Fibroblast of the aortic adventitia (primary cell): ENCODE results near the gene SPON1. TPM values are rescaled to one million over a fixed set of nuclear protein-coding genes. Genes with fewer than 3 reads are reported as not detected.

Experiments used
- DNase-seq: peaks from one replicate; pipeline ENCODE4 v3.0.0-alpha.2; 2010; ENCODE audit warnings: low read depth
- H3K4me3 ChIP-seq: 2 replicates; pipeline ENCODE4 v1.5.1; 2011; ENCODE audit warnings: low read depth, mild to moderate bottlenecking, control low read depth, low read length, moderate library complexity
- total RNA-seq: library from RNA; depleted of rRNA; stranded (reverse); fragments of >200 nt; gene quantifications from 2 replicates; pipeline ENCODE4 v1.2.3, GENCODE V29; 2012; ENCODE audit warnings: low replicate concordance
- TF ChIP-seq, protein P1 (sequence below): IDR thresholded peaks from 2 replicates; pipeline ENCODE4 v1.5.1; 2011; ENCODE audit warnings: mild to moderate bottlenecking, low read length, control low read depth, inconsistent platforms; ENCODE audit not compliant: insufficient read depth

The SPON1 gene
- total RNA-seq, 1 donor = 3.5 TPM

DNA sequence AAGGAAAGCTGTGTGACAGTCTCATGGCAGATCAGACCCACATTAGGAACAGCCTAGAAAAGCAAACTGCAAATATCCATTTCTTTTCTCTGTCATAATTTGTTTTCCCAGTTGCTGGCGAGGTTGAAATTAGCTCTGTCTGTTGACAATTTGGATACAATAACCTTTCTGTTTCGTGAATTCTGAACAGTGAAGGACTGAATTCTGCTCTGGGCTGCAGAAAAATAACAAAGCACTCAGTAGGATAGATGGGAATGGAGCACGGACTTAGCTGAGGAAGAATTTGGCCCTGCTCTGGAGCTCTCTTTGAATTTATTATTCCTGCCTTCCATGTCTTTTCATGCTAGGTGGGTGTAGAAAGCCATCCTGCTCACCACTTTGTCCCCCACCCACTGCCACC lies 256.2 kb downstream of the SPON1 start:
- TF ChIP-seq, protein P1, sequence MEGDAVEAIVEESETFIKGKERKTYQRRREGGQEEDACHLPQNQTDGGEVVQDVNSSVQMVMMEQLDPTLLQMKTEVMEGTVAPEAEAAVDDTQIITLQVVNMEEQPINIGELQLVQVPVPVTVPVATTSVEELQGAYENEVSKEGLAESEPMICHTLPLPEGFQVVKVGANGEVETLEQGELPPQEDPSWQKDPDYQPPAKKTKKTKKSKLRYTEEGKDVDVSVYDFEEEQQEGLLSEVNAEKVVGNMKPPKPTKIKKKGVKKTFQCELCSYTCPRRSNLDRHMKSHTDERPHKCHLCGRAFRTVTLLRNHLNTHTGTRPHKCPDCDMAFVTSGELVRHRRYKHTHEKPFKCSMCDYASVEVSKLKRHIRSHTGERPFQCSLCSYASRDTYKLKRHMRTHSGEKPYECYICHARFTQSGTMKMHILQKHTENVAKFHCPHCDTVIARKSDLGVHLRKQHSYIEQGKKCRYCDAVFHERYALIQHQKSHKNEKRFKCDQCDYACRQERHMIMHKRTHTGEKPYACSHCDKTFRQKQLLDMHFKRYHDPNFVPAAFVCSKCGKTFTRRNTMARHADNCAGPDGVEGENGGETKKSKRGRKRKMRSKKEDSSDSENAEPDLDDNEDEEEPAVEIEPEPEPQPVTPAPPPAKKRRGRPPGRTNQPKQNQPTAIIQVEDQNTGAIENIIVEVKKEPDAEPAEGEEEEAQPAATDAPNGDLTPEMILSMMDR = no peak
- no peak overlapping the region for H3K4me3 ChIP-seq
- DNase-seq = no peak

DNA sequence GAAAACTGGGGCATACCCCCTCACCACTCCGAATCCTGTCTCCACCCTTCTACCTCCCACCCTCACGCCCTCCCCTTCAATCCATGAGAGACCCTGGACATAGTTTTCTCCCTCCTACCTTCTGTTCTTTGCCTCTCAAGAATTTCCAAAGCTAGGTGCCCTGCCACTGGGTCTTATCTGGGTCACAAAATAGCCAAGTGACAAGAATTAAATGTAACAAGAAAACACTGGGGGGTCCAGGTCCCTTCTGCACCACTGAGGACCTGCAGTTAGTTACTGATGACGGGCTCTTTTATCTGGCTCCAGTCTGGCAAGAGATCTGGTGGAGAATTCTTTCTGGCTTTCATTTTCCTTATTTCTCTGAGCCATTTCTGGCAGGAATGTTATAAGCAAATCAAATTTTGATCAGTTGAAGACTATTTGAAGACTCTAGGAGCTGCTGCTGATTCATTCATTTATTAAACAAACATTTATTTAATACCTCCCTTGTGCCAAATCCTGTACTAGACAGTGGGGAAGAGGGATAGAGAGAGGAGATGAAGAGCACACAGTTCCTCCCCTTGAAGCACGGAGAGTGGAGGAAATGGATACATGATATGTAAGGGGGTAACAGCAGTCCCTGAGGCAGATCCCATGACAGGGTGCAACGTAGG lies 261.2 kb downstream of the SPON1 start:
- H3K4me3 ChIP-seq = no peak overlapping the region
- no peak for DNase-seq
- TF ChIP-seq, protein P1 = no peak

DNA sequence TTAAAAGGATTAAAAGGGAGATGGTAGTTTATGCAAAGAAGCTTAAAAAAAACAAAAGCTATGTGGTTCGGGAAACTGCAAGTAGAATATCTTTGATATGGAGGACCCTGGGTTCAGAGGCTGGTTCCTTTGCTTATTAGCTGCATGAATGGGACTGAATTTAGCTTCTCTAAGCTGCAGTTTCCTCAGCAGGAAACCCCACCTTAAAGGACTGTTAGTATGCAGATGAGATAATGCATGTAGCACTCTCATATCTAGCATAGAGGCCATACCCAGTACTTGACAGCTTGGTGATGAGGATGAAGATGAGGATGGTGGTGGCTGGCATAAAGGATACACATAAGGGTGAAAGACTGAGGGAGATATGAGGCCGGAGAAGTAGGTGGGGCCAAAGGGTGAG lies 261.9 kb downstream of the SPON1 start:
- no peak overlapping the region for H3K4me3 ChIP-seq
- TF ChIP-seq, protein P1 = no peak
- DNase-seq = no peak

DNA sequence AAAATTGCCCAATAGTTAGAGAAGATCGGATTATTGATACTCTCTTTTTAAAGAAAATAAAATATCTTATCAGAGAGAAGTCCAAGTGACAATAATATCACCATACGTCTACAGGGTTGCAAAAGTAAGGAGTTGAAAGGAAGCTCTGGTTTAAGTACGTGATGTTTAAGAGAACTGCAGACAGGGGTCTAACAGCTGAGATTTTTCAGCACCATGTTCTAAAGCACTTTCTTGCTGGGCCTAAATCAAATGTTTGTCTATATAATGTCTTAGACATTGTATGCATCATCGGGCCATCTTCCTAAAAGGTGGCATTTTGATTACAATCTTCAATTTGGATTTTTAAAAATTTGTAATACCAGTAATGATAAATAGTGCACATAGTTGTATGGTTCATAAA lies 263.1 kb downstream of the SPON1 start:
- DNase-seq = no peak
- H3K4me3 ChIP-seq = no peak overlapping the region
- TF ChIP-seq, protein P1 = no peak

DNA sequence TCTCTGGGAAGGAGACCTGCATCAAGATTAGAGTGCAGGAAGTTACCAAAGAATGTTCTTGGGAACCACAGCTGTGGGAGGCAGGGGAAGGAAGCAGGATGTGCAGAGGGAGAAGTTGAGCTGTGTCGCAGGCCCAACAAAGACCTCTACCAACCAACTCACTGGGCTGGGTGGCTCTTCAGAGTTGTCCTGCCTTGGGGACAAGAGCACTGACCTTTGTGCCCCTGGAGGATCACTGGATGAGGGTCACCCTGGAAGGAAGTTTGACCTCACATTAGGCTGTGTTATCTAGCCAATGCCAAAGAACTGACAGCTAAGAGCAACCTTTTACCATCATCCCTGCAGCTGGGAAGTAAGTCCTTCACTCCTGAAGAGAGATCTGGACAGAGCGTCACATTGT lies 265.8 kb downstream of the SPON1 start:
- TF ChIP-seq, protein P1 = no peak
- DNase-seq = no peak

DNA sequence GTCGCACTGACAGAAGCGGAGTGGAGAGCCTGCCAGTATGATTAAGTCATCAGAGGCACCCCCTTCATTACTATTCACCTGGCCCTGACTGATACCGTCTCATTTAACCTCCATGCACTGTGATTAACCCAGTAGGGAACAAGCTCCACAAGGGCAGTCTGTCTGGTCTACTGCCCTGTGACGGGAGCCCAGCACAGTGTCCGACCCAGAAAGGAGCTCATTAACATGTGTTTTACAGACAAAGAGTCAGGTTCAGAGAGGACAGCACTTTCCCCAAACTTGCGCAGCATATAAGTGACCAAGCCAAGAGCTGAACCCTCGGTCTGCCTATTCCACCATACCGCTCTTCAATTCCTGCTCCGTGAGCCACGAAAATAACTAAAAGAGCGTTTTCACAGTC lies 266.9 kb downstream of the SPON1 start:
- DNase-seq = no peak
- no peak overlapping the region for H3K4me3 ChIP-seq
- TF ChIP-seq, protein P1 = no peak

More for the DNA sequence above, 265.8 kb downstream of the SPON1 start:
- H3K4me3 ChIP-seq = no peak overlapping the region

DNA sequence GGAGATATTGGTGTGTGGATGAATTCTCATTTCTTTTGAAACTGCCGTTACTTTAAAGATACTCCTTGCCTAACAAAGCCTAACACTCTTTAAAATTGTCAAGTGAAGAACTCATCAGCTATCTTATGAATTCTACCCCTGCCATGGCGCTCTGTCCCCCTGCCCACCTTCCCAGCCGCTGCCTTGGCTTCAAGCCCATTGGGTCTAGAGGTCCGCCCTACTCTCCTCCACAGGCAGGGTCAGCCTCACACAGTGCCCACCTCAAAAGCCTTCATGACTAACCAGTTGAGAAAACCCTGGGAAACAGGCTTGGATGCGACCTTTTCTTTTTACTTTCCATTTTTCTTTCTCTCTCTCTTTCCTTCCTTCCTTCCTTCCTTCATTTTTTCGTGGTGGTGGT lies 267.9 kb downstream of the SPON1 start:
- DNase-seq = no peak
- TF ChIP-seq, protein P1 = no peak
- H3K4me3 ChIP-seq = no peak overlapping the region
